GM21723 (cell line): Measurements from ENCODE around the gene VGLL4.

Experiments
- ATAC-seq: cut with Tn5 transposase; IDR thresholded peaks from one replicate; pipeline ENCODE4 v1.9.1; 2021; ENCODE audit warnings: mild to moderate bottlenecking, moderate library complexity; ENCODE audit not compliant: unreplicated experiment

The VGLL4 gene

GRCh38 chr3:11653298-11654055 is 9.8 kb upstream of the VGLL4 start:
- ATAC-seq, result no peak

DNA sequence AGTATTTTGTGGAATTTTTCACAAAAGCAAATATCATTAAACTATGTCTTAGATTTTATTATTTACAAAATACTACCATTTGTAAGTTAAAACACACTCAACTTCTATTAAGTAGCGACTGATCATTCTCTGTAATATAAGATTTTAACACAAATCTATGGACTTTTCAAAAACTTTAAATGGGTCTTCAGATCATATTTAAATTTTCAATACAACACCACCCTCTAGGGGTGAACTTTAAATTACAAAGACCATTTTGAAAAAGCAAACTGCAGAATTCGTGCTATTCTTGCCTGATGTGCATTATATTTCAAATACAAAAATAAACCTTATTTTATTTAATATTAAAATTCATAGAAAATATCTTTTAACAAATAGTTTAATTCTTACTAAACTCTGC is 8.2 kb upstream of the VGLL4 start:
- ATAC-seq, result no peak

DNA sequence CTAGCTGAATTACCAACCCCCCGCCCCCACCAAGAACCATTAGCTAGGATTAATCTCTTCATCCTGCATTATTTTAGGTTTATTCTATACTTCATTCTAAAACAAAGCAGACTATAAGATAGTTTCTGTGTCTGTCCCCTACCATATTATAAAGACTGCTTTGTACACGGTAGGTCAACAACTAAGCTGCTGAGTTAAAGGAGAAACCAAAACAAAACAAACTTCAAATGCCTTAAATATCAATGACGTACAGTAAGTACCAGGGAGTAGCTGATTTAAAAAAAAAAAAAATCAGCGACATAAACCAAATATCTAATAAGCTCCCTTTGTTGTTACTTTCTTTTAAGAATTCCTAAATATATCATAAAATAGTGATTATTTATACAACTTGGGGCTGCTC is 7.8 kb upstream of the VGLL4 start:
- ATAC-seq, result no peak

DNA sequence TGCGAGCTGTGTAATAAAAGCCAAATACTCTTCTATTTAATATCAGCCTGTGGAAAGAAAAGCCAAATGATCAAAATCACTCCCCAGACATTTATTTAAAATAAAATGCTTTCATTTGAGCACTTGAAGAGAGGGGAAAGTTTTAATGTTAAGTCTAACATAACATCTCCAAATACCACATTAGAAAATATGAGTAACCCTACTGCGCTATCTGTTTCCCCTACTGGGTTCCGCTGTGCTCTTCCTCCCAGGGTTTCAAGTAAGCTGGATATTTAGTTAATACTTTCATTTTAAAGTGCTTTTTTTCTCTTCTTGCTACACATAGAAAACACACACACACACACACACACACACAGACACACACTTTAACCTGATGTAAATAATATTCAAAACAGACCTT is 6.7 kb upstream of the VGLL4 start:
- ATAC-seq, result no peak

DNA sequence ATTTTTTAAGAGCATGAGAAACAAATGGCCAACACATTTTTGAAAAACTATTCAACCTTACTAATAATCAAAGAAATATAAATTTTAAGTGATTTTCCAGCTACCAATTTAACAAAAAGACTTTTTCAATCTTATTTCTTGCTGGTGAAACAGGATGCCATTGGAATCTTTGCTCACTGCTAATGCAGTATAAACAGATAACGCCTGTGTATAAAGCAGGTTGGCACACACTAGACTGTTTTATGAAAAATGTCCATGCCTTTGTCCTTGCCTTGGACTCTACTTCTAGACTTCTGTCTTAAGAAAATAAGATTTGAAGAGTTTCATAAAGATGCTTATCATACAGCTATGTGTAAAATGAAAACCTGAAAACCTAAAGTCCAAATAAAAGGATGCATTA is 5.0 kb upstream of the VGLL4 start:
- no peak for ATAC-seq

DNA sequence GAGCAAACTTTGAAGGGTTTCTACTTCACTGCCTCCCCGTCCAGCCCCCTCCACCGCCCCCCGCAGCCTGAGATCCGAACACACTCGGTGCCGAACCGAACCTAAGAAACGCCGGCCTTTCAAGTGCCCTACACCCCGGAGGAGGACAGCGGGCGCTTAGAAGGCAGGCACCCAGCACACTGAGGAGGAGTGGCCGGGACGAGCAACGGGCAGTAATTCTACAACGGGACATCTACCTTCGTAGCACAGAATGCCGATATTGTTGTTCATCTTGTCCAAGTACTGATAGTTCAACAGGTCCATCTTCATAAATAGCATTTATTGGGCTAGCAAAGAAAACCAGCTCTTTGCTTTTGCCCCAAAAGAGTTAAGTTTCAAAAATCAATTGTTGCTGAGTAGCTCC is 513 bp downstream of the VGLL4 start:
- ATAC-seq, result peak; percentile 23

DNA sequence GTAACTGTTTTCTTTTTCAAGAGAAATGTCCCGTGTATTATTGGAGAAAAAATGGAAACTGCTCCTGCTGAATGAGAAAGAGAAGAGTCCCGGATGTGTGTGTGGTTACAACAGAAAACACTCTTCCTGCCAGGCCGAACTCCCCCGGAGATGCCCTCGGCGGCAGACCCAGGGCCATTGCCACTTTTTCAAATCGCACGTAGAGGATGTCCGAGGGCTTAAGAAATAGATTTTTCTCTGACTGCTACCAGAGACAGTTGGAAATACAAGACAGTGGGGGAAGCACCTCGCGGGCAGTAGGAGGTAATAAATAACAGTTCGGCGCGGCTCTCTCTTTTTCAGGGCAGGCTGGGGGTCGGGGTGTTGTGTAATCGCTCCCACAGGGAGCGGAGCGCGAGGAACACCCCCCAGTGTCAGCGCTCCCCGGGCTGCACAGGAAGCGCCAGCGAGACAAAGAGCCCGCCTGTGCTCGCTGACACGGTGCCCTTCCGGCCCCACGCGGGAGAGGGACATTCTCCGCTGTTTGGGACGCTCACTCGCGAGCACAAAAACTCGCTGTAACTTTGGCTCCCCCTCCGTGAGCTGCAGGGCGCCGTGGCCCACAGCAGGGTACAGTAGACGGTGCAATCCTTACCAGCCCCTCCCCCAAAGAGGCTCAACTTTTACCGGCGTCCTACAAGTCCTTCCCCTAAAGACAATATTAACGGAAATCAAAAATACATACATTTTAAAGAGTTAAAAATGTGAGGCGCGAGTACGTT is 1.1 kb downstream of the VGLL4 start:
- peak; percentile 65 for ATAC-seq

DNA sequence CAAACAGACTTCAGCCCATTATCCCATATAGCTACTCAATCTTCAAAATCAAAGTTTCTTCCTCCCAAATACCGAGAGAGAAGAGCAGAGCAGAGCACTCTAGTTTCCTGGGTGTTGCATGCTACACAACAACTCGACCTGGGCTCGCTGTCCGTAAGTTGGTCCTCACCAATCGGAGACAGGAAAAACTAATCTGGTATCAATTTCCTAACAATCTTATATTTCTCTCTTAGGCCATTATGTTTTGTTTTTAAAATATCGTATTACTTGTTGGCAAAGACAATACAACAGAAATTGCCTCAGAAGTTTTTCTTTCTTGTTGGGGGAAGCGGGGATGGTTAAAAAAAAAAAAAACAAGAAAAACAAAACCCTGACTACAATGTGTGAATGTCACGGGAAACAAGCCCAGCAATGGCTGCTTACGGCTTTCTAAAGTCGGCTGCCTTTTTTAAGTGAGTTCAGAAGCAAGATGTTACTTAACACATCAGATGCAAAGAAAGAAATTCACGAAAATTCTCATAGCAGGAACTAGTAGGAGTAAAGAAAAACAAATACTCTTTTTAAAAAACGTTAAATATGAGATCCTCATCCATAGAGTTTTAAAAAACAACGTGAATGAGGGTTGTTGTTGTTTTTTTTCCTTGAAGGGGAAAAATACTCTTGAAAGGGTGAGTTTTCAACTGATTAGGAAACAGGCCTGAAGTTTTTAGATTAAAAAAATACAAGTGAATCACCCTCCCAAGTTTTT is 1.9 kb downstream of the VGLL4 start:
- no peak for ATAC-seq

DNA sequence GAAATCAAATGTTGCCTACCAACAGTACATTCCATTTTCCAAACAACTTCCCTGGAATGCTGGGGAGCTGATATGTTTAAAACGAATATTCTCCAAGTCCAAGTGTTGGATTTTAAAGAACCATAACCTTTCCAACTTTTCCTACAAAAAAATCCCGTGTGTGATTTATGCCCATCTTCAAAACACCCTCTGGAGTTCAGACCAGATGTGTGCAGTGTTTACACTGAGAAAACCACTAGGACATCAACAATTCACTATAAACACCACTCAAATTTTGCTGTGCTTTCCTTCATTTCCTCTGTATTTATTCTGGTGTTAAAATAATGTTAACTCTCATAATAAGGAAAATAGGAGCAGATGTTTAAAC is 2.4 kb downstream of the VGLL4 start:
- no peak for ATAC-seq

DNA sequence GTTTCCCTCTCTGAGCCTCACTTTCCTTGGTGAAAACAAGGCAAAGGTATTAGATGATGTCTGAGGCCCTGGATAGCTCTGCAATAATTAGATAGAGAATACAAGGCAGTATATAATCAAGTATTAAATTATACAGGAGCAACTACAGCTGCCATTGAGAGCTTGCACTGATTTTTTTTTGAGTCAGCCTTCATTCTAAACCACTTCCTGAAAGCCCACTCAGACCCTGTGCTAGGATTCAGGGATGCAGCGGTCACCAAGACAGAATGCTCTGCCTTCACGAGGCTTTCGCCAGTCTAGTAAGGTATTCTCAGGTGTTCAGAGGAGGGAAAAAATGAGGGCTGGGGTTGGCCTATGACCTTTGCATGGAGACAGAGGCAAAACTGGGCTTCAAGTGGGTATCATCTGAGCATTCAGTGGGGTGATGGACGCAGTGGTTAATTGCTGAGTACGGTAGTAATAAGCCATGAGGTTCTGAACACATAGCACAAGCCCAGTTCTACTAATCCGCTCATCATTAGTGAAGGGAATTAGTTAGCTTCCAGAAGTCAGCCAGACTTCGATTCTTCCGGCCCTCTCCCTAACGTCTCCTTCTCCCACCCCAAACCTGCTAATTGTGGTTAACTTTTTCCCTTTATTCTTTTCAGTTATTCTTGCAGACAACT is 3.6 kb downstream of the VGLL4 start:
- no peak for ATAC-seq

DNA sequence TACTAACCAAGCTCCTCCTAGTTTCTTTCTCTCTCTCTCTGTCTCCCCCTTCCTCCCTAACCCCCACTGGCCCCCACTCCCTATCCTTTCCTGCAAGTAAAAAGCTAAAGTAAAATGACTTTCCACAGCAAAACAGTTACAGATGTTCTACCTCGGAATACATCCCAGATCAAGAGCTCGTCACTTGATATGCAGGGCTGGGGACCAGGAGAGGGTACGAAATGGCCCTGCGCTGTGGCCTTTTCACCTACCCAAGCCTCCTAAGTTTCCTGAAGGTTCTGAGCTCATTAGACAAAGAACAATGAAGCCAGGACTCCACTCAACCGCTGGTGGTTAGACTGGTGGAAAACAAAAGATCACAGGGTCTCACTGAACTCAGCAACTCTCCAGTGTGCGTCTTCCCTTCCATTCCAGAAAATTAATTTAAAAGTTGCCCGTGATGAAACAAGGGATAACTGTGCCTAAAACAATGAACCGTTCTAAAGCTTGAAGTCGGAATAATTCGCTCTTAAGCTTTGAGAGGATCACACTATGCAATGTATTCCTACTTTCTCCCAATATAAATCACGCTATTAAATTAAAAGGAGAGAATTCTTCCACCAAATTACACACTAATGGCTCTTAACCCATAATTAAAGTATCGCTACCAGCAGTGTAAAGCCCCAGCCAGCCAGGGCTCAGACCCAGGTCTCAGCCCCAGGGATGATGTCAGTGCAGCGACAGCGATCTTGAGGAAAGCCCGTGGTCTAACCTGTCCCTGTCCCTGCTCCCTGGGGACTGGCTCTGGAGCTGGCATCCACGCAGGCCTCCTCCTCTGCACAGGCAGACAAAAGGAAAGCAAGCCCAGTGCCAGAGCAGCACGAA is 5.0 kb downstream of the VGLL4 start:
- no peak for ATAC-seq

DNA sequence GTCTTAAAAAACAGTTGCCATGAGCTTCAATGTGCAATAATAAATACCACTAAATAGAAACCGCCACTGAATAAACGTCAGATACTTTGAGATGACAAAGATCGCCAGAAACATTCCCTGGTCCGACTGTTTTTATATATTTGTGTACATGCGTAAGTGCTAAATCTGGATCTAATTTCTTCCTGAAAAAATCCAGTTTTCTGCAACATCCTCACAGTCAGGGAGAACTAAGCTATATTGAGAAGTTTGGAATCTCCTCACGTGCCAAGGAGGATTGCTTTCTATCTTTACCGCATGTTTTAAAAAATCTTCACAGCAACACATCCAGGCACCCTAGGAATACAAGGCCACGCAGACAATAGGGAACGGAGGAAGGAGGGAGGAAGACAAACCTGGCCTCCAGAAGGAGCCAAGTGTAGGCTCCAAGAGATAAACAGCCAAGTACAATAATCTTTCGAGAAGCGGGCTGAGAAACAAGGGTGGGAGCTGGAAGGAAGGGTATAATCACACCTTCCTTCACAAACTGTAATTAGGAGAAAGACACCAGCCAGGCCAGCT is 5.7 kb downstream of the VGLL4 start:
- no peak for ATAC-seq

GRCh38 chr3:11636394-11636770 is 7.3 kb downstream of the VGLL4 start:
- no peak for ATAC-seq

GRCh38 chr3:11635680-11636393 is 7.9 kb downstream of the VGLL4 start:
- ATAC-seq, result no peak

DNA sequence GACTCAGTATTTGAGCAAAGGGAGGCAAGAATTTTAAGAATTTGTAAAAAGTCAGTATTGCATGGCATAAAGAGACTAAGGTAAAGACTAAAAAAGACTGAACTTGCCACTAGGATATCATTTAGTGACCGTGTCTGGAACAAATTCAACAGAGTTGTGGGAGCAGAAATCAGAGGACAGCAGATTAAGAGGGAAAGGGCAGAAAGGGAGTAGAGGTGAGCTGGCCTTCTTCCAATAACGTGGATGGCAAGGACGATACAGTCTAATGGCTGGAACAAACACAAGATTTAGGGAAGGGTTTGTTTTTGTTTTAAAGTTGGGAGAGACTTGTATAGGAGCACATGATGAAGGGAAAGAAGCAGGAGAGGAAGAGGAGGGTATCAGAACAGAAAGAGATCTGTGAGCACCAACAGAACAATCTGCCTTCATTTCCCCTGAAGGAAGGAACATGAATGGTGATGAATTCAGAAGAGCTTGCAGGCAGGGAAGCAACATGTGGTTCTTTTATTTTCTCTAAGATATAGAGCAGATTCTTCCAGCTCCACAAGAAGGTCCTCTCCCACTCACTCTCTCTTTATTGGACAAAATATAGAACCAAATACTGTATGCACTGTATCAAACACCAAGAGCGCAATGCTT is 8.6 kb downstream of the VGLL4 start:
- no peak for ATAC-seq

GRCh38 chr3:11634081-11634635 is 9.6 kb downstream of the VGLL4 start:
- no peak for ATAC-seq

DNA sequence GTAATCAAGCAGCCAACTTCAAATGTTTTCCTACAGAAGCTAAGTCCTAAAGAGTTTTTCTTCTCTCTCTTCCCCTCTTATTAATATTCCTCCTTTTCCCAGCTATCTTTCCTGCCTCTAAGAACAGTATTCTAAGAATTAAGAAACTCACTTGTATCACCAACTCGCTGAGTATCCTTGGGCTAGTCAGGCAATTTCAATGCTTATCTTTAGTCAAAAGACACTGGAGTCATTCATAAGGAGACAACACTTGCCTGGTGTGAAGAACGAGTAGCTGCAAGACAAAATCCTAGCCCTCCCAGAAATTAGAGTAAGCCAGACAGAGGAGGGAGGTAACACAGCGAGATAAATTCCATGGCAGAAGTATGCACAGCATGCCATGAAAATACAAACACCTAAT is 10.7 kb downstream of the VGLL4 start:
- ATAC-seq, result no peak

GRCh38 chr3:11632564-11632963 is 11.2 kb downstream of the VGLL4 start:
- ATAC-seq, result no peak

DNA sequence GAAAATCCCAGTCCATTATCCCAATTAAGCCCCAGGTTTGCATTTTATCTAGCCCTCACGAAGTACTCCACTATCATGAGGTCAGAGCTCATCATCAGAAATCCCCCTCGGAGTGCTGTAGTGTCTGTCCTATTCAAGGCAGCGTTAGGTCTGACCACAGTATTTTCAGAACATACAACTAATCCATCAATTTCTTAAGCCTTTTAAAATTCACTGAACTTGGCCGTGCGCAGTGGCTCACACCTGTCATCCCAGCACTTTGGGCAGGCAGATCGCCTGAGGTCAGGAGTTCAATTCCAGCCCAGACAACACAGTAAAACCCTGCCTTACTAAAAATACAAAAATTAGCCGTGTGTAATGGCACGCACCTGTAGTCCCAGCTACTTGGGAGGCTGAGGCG is 11.9 kb downstream of the VGLL4 start:
- no peak for ATAC-seq
